GM12878 (cell line): Measurements from ENCODE around the gene STX3. TPM values are rescaled to one million over a fixed set of nuclear protein-coding genes. Genes with fewer than 3 reads are reported as not detected.

Experiments
- ATAC-seq: fragments of 200-7000 bp; cut with Tn5 transposase; 3 replicates; pipeline ENCODE4 v1.9.1; 2020; ENCODE audit warnings: mild to moderate bottlenecking, moderate library complexity
- BruUV-seq: library from RNA; stranded (reverse); fragments of 400-500 nt; replicated peaks from 2 replicates; lab custom pipeline; 2021; lab: Mats Ljungman, UMichigan
- CTCF ChIA-PET: fragments of 300-600 bp; sonication (Branson Sonifier 250); formaldehyde crosslinking; extraction: SDS; loops from one replicate; lab custom pipeline; 2021; ENCODE audit warnings: inconsistent platforms; lab: Yijun Ruan, JAX
- POLR2A ChIA-PET: fragments of 350-600 bp; formaldehyde crosslinking; extraction: SDS; loops from one replicate; lab custom pipeline; 2021; ENCODE audit warnings: inconsistent platforms; lab: Charles Lee
- RAD21 ChIA-PET: fragments of 300-600 bp; sonication (Branson Sonifier 250); formaldehyde crosslinking; loops from one replicate; lab custom pipeline; 2023; ENCODE audit warnings: antibody characterized with exemption; ENCODE audit not compliant: unreplicated experiment; lab: Charles Lee
- SMC1A ChIA-PET: fragments of 300-600 bp; sonication (Branson Sonifier 250); formaldehyde crosslinking; loops from one replicate; lab custom pipeline; 2023; ENCODE audit not compliant: unreplicated experiment, uncharacterized antibody; lab: Charles Lee
- DNase-seq: peaks from one replicate; pipeline ENCODE4 v3.0.0-alpha.2; 2011; ENCODE audit warnings: low read depth, low spot score
- FAIRE-seq: peaks from 3 replicates; lab custom pipeline; 2011; peaks lifted over from hg19 to GRCh38; lab: Jason Lieb, UNC
- H2AFZ ChIP-seq: 2 replicates; pipeline ENCODE4 v1.6.0; 2011; ENCODE audit warnings: low read depth, low read length, control low read depth; ENCODE audit not compliant: control insufficient read depth
- H3K27ac ChIP-seq: 2 replicates; pipeline ENCODE4 v1.5.1; 2011; ENCODE audit warnings: control low read depth; ENCODE audit not compliant: control insufficient read depth, insufficient read depth
- H3K27me3 ChIP-seq, 2 experiments: replicated peaks in 1 of 2; 2 replicates each; pipeline versions ENCODE4 v1.6.0 to v1.6.1; 2011; ENCODE audit warnings: low read length in 1 of 2; ENCODE audit not compliant: control insufficient read depth in 2 of 2, insufficient read depth in 2 of 2
- H3K36me3 ChIP-seq, 2 experiments: 2 replicates each; pipeline ENCODE4 v1.5.1; 2011; ENCODE audit warnings: low read length in 1 of 2; ENCODE audit not compliant: control insufficient read depth in 2 of 2, insufficient read depth in 2 of 2
- H3K4me1 ChIP-seq: 2 replicates; pipeline ENCODE4 v1.6.1; 2011; ENCODE audit warnings: mild to moderate bottlenecking, low read length, moderate library complexity, mixed read lengths; ENCODE audit not compliant: control insufficient read depth, insufficient read depth
- H3K4me2 ChIP-seq: 2 replicates; pipeline ENCODE4 v1.6.0; 2011; ENCODE audit warnings: control low read depth; ENCODE audit not compliant: control insufficient read depth, insufficient read depth
- H3K4me3 ChIP-seq: fragments of 200-600 bp; sonication (generic); 2 replicates; pipeline ENCODE4 v1.5.1; 2016
- H3K79me2 ChIP-seq: 2 replicates; pipeline ENCODE4 v1.6.0; 2011; ENCODE audit warnings: low read length; ENCODE audit not compliant: control insufficient read depth, insufficient read depth
- H3K9ac ChIP-seq: 2 replicates; pipeline ENCODE4 v1.8.0; 2011; ENCODE audit warnings: low read length, control low read depth, mixed read lengths; ENCODE audit not compliant: control insufficient read depth, insufficient read depth
- H3K9me3 ChIP-seq: replicated peaks from 3 replicates; pipeline ENCODE4 v1.5.1; 2011; ENCODE audit warnings: mild to moderate bottlenecking, low read length; ENCODE audit not compliant: control insufficient read depth, insufficient read depth
- H4K20me1 ChIP-seq: 2 replicates; pipeline ENCODE4 v1.6.0; 2011; ENCODE audit not compliant: control insufficient read depth, insufficient read depth
- BMI1 ChIP-seq: fragments of 450-650 bp; IDR thresholded peaks from 2 replicates; pipeline ENCODE4 v1.6.1; 2016; ENCODE audit warnings: mild to moderate bottlenecking, moderate library complexity, borderline replicate concordance
- CHD2 ChIP-seq: IDR thresholded peaks from 2 replicates; pipeline ENCODE4 v1.6.1; 2011; ENCODE audit warnings: low read depth, low read length, improper control_type of control experiment, borderline replicate concordance
- CHD4 ChIP-seq: fragments of 200-600 bp; sonication (generic); IDR thresholded peaks from 2 replicates; pipeline ENCODE4 v1.6.1; 2016; ENCODE audit warnings: mild to moderate bottlenecking
- GATAD2B ChIP-seq: fragments of 450-650 bp; conservative IDR thresholded peaks from 2 replicates; pipeline ENCODE4 v1.6.1; 2017; ENCODE audit warnings: low read depth, mild to moderate bottlenecking, moderate library complexity
- NFYB ChIP-seq: IDR thresholded peaks from 2 replicates; pipeline ENCODE4 v1.6.1; 2011; ENCODE audit warnings: low read depth, mild to moderate bottlenecking, low read length, improper control_type of control experiment, moderate library complexity; ENCODE audit not compliant: insufficient read depth
- SIN3A ChIP-seq: IDR thresholded peaks from 2 replicates; pipeline ENCODE4 v1.6.1; 2012; ENCODE audit warnings: low read depth, low read length, improper control_type of control experiment
- SIX5 ChIP-seq: IDR thresholded peaks from 2 replicates; pipeline ENCODE4 v1.6.1; 2011; ENCODE audit warnings: mild to moderate bottlenecking, low read depth, low read length, moderate library complexity; ENCODE audit not compliant: severe bottlenecking
- TCF3 ChIP-seq: IDR thresholded peaks from 2 replicates; pipeline ENCODE4 v1.6.1; 2012; ENCODE audit warnings: low read depth, mild to moderate bottlenecking, low read length, borderline replicate concordance; ENCODE audit not compliant: insufficient read depth
- YBX1 ChIP-seq: fragments of 450-650 bp; IDR thresholded peaks from 2 replicates; pipeline ENCODE4 v1.6.1; 2016; ENCODE audit warnings: antibody characterized with exemption
- WGBS: methylation state at CpG from one replicate; pipeline ENCODE4 v1.1.6; 2016; ENCODE audit warnings: low lambda C conversion rate; ENCODE audit not compliant: insufficient replicate concordance, insufficient coverage; ENCODE audit errors: missing lambda C conversion rate; 5-methylcytosine and 5-hydroxymethylcytosine counted together
- in situ Hi-C: fragments of 300-500 bp; cut with MboI; formaldehyde crosslinking; loops from 9 replicates; pipeline ENCODE4 v1.14.3; 2018; ENCODE audit warnings: mixed read lengths
- intact Hi-C: fragments of 100-400 bp; cut with micrococcal nuclease; formaldehyde crosslinking; loops from one replicate; pipeline ENCODE4 v1.14.2; 2022; ENCODE audit not compliant: unreplicated experiment
- polyA plus RNA-seq, 11 experiments: library from polyadenylated mRNA; depleted of rRNA in 4 of 11; unstranded in 6 of 11; stranded (reverse) in 5 of 11; fragments of >200 nt; fragmentation: Nextera tagmentation in 4 of 11; fragmentation: Illumina TruSeq in 1 of 11; extraction: Ambion mirVana in 4 of 11; extraction: Trizol in 1 of 11; gene quantifications; 1 replicate in 1 of 11; 2 replicates in 10 of 11; pipeline versions ENCODE4 v1.2.1 to v1.2.3, GENCODE V29; 2011 to 2016; ENCODE audit warnings: inconsistent platforms in 2 of 11, missing spikeins in 2 of 11, low read depth in 1 of 11
- total RNA-seq, 4 experiments: library from RNA; depleted of rRNA in 3 of 4; stranded (reverse); fragments of >200 nt in 3 of 4; fragmentation: Illumina TruSeq in 1 of 4; extraction: Trizol in 1 of 4; gene quantifications; 2 replicates each; pipeline versions ENCODE4 v1.2.1 to v1.2.3, GENCODE V29; 2013 to 2021
- TF ChIP-seq, protein P1 (sequence below): IDR thresholded peaks from 2 replicates; pipeline ENCODE4 v1.6.1; 2012; ENCODE audit warnings: improper control_type of control experiment, low read depth, low read length; ENCODE audit not compliant: insufficient replicate concordance
- TF ChIP-seq, protein P2 (sequence below): IDR thresholded peaks from 2 replicates; pipeline ENCODE4 v1.6.1; 2011; ENCODE audit warnings: borderline replicate concordance, low read depth, mild to moderate bottlenecking, moderate library complexity, low read length; ENCODE audit not compliant: insufficient read depth, poor library complexity, severe bottlenecking
- TF ChIP-seq, protein P3 (sequence below): fragments of 450-650 bp; IDR thresholded peaks from 2 replicates; pipeline ENCODE4 v1.6.1; 2017; ENCODE audit warnings: mild to moderate bottlenecking, moderate library complexity
- TF ChIP-seq, protein P4 (sequence below): IDR thresholded peaks from 2 replicates; pipeline ENCODE4 v1.6.1; 2012; ENCODE audit warnings: low read depth, low read length, improper control_type of control experiment

The STX3 gene
- total and polyA plus RNA-seq, 10 of the 15 experiments (the other 5 are each of a cell fraction or from before 2014, with no cell fraction given): 0.11 to 2.5 (median 1.1) TPM

DNA sequence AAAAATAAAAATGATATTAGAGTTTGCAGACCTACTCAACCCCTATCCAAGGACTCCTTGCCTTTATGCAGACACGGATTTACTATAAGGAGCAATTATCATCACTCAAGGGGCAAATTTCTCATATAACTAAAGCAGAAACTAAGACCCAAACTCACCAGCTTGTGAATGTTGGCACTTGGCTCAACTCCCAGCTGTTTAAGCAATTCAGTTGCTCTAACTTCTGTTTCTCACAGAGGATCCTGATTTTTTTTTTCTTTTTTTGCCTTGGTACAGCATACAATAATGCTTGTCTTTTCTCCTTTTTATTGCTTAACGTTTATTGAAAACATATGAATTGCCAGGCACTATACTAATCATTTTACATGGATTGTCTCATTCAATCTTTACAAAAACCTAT is 99.7 kb downstream of the STX3 start:
- intact Hi-C loops (no loop called here), in situ Hi-C loops (no loop called here)
- ATAC-seq: no peak
- Histone ChIP-seq H3K4me3 (no peak overlapping the region), H3K4me1 (no peaks in the 10 kb centered on the region), H3K27ac (no peak overlapping the region), H3K9me3 (no peaks in the 10 kb centered on the region), H2AFZ (no peak overlapping the region), H3K79me2 (no peaks in the 10 kb centered on the region), H3K4me2 (no peak overlapping the region), H3K36me3 (no peaks in the 10 kb centered on the region), H4K20me1 (no peaks in the 10 kb centered on the region), H3K27me3 (no peaks in the 10 kb centered on the region), H3K9ac (no peak overlapping the region)
- CTCF ChIA-PET: no interaction called here
- FAIRE-seq: no peak
- SMC1A ChIA-PET: no interaction called here
- no peak for DNase-seq
- 3% methylated on average over 2 of the region's 2 CpGs for WGBS
- RAD21 ChIA-PET: no interaction called here
- no TSS peak for BruUV-seq
- POLR2A ChIA-PET: no interaction called here
- TF ChIP-seq, protein P1, sequence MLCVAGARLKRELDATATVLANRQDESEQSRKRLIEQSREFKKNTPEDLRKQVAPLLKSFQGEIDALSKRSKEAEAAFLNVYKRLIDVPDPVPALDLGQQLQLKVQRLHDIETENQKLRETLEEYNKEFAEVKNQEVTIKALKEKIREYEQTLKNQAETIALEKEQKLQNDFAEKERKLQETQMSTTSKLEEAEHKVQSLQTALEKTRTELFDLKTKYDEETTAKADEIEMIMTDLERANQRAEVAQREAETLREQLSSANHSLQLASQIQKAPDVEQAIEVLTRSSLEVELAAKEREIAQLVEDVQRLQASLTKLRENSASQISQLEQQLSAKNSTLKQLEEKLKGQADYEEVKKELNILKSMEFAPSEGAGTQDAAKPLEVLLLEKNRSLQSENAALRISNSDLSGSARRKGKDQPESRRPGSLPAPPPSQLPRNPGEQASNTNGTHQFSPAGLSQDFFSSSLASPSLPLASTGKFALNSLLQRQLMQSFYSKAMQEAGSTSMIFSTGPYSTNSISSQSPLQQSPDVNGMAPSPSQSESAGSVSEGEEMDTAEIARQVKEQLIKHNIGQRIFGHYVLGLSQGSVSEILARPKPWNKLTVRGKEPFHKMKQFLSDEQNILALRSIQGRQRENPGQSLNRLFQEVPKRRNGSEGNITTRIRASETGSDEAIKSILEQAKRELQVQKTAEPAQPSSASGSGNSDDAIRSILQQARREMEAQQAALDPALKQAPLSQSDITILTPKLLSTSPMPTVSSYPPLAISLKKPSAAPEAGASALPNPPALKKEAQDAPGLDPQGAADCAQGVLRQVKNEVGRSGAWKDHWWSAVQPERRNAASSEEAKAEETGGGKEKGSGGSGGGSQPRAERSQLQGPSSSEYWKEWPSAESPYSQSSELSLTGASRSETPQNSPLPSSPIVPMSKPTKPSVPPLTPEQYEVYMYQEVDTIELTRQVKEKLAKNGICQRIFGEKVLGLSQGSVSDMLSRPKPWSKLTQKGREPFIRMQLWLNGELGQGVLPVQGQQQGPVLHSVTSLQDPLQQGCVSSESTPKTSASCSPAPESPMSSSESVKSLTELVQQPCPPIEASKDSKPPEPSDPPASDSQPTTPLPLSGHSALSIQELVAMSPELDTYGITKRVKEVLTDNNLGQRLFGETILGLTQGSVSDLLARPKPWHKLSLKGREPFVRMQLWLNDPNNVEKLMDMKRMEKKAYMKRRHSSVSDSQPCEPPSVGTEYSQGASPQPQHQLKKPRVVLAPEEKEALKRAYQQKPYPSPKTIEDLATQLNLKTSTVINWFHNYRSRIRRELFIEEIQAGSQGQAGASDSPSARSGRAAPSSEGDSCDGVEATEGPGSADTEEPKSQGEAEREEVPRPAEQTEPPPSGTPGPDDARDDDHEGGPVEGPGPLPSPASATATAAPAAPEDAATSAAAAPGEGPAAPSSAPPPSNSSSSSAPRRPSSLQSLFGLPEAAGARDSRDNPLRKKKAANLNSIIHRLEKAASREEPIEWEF: no peak
- TF ChIP-seq CHD4: no peak
- TF ChIP-seq, protein P2, sequence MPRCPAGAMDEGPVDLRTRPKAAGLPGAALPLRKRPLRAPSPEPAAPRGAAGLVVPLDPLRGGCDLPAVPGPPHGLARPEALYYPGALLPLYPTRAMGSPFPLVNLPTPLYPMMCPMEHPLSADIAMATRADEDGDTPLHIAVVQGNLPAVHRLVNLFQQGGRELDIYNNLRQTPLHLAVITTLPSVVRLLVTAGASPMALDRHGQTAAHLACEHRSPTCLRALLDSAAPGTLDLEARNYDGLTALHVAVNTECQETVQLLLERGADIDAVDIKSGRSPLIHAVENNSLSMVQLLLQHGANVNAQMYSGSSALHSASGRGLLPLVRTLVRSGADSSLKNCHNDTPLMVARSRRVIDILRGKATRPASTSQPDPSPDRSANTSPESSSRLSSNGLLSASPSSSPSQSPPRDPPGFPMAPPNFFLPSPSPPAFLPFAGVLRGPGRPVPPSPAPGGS: no peak
- no peak for TF ChIP-seq GATAD2B
- no peak for TF ChIP-seq CHD2
- TF ChIP-seq NFYB: no peak
- no peak for TF ChIP-seq SIN3A
- no peak for TF ChIP-seq TCF3
- no peak for TF ChIP-seq YBX1
- TF ChIP-seq, protein P3, sequence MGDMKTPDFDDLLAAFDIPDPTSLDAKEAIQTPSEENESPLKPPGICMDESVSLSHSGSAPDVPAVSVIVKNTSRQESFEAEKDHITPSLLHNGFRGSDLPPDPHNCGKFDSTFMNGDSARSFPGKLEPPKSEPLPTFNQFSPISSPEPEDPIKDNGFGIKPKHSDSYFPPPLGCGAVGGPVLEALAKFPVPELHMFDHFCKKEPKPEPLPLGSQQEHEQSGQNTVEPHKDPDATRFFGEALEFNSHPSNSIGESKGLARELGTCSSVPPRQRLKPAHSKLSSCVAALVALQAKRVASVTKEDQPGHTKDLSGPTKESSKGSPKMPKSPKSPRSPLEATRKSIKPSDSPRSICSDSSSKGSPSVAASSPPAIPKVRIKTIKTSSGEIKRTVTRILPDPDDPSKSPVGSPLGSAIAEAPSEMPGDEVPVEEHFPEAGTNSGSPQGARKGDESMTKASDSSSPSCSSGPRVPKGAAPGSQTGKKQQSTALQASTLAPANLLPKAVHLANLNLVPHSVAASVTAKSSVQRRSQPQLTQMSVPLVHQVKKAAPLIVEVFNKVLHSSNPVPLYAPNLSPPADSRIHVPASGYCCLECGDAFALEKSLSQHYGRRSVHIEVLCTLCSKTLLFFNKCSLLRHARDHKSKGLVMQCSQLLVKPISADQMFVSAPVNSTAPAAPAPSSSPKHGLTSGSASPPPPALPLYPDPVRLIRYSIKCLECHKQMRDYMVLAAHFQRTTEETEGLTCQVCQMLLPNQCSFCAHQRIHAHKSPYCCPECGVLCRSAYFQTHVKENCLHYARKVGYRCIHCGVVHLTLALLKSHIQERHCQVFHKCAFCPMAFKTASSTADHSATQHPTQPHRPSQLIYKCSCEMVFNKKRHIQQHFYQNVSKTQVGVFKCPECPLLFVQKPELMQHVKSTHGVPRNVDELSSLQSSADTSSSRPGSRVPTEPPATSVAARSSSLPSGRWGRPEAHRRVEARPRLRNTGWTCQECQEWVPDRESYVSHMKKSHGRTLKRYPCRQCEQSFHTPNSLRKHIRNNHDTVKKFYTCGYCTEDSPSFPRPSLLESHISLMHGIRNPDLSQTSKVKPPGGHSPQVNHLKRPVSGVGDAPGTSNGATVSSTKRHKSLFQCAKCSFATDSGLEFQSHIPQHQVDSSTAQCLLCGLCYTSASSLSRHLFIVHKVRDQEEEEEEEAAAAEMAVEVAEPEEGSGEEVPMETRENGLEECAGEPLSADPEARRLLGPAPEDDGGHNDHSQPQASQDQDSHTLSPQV: no peak
- TF ChIP-seq SIX5: no peak
- TF ChIP-seq BMI1: no peak
- TF ChIP-seq, protein P4, sequence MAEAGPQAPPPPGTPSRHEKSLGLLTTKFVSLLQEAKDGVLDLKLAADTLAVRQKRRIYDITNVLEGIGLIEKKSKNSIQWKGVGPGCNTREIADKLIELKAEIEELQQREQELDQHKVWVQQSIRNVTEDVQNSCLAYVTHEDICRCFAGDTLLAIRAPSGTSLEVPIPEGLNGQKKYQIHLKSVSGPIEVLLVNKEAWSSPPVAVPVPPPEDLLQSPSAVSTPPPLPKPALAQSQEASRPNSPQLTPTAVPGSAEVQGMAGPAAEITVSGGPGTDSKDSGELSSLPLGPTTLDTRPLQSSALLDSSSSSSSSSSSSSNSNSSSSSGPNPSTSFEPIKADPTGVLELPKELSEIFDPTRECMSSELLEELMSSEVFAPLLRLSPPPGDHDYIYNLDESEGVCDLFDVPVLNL: no peak
